Left renal pelvis (tissue), 4 donors: ENCODE results near the gene HIGD1C. TPM values are rescaled to one million over a fixed set of nuclear protein-coding genes. Genes with fewer than 3 reads are reported as not detected.
"Not testable (repeated sequence)": the region's sequence is repeated elsewhere in the genome, so short reads cannot be mapped to it uniquely, and the experiment has no call there.

Source experiments
- DNase-seq, 4 donors: peaks; one replicate each; pipeline ENCODE4 v3.0.0-alpha.2; 2013; ENCODE audit warnings: low read depth in 4 of 4, low spot score in 3 of 4
- polyA plus RNA-seq, 4 donors: library from polyadenylated mRNA; unstranded; fragments of 120-200 nt; gene quantifications; one replicate each; pipeline ENCODE4 v1.2.1, GENCODE V29; 2013; ENCODE audit not compliant: insufficient read length in 4 of 4

HIGD1C gene
- polyA plus RNA-seq, 4 donors, result not detected

DNA sequence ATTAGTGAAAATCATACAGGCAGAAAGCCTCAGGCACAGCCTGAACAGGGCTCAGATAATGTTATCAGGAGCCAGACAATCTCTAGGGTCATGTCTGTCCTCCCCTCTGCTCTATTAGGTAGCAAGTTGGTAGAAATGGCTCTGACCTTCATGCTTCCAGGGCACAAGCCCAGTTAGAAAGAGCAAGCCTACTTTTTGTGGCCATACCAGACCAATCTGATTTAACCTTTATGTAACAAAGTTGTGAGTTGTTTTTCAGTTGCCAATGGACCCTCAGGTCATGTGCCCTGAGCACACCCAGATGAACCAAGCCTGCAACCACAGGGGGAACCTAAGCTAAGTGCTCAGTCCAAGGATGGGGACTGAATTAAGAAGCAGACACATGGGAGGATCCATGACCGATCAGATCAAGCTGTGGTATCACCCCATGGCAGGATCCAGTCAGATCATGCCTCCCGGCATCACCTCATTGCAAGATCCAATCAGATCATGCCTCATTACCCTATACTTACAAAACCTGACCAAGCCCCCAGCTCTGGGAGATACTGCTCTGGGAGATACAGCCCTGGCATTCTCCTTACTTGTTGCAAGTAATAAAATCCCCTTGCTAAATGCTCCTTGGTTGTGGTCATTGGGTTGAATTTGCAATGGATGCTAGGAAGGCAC, 18.8 kb upstream of the HIGD1C start:
- no peak for DNase-seq

DNA sequence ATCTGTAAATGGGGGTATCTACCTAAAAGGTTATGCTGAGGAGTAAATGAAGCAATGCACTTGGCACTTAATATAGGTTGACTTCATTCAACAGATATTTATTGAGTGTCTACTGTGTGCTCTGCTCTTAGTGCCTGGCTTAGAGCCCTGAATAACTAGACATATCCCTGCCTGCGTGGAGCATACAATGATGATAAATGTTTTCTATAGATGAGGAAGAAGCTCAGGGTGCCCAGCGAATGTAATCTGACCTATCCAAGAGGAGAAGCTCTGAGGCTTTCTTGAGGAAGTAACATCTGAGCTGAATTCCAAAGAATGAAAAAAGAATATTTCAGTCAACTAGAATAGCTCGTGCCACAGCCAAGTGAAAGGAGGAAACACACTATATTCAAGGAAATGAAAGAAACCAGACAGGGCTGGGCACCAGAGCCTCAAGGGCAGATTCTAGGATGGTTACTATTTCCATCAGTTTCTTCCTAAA, 17.9 kb upstream of the HIGD1C start:
- no peak for DNase-seq

DNA sequence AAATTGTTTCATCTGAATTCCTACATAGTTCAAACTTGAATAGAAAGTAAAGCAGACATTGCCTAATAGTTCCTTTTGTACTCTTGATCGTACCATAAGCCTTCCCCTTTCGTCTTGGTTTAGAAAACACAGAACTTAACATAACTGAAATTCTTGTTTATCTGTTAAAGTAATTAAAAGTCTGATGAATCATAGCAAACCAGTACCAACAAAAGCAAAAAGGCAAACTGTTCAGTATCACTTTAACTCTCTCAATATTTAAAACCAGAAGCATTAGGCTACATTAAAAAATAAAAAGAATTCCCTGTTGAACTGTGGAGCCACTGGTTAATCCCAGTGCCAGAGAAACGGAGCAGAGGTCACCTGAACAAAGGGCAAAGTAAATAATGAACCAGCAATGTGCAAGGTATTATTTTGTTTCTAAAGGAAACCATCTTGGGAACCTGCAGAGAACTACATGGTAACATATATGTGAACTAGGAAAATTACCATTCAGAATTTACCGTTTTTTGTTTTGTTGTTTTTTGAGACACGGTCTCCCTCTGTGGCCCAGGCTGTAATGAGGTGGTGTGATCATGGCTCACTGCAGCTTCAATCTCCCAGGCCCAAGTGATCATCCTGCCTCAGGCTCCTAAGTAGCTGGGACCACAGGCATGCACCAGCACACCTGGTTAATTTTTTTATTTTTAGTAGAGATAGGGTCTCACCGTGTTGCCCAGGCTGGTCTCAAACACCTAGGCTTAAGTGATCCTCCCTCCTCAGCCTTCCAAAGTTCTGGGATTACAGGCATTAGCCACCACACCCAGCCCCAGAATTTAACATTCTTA, 17.1 kb upstream of the HIGD1C start:
- DNase-seq, result no peak

DNA sequence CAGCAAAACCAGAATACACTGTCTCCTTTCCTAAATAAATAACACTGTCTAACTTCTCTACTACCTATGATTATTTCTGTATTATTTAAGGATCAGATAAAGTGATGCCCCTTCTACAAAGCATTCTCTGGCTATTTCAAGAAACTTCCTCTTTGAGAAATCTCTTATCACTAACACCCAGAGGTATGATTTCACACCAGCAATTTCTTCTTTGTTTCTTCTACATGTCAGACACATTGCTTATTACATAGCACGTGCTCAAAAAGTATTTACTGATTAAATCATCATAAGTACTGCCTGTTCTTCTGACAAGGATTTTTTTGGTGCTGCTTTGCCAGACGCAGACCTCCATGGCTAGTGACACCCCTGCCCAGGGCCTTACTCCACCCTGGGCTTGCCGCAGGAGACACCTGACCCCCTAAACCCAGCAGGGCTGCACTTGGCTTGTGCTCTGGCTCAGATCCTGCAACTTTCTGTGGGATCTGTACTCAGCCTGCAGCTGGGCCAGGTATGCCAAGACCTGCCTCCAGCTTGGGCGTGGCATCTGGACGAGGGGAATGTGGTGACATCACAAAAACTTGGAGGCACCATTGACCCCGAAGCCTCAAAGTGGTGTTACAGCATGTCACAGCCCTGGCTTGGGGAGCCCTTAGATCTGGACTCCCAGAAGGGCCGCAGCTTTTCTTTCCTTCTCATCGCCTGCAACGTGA, 15.4 kb upstream of the HIGD1C start:
- DNase-seq, result no peak

DNA sequence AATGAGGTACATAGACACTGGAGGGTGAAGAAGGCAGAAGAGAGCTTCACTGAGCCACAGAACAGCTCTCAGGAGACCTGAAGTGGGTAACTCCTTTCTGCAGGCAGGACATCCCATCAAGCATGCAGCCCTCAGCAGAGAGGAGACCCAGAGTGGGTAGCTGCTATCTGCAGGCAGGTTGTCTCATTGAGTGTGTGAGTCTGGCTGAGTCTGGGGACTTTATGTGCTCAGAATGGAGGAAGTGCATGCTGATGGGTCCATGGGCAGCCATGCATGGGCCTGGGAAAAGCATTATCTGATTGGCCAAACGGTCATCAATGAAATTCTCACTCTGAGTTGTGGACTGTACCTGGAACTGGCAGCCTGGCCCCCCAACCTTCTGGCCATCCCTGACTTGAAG, 14.7 kb upstream of the HIGD1C start:
- DNase-seq, result no peak

DNA sequence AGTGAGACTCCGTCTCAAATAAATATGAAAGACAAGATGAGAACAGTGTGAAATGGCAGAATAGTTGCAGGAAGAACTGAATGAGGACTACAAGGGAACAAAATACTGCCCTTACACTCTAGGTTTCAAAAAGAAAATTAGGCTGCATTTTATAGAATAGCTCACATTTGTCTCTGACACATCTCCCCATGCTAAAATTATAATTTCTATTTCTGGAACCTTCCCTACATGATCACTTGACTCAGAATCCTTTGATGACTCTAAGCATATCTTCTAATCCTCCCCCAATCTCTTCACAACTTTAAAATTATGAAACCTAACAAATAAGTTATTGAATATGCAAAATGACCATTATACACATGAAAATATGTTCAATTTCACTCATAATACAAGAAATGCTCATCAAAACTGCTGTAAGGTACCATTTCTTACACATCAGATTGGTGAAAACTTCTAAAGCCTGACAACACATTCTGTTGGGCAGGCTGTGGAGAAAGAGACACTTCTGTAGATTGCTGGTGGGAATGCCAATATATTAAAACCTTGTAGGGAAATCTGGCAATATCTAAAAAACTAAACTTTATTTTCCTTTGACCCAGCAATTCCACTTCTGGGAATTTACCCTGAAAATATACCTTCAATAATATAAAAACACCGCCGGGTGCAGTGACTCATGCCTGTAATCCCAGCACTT, 4.3 kb upstream of the HIGD1C start:
- DNase-seq, result no peak

DNA sequence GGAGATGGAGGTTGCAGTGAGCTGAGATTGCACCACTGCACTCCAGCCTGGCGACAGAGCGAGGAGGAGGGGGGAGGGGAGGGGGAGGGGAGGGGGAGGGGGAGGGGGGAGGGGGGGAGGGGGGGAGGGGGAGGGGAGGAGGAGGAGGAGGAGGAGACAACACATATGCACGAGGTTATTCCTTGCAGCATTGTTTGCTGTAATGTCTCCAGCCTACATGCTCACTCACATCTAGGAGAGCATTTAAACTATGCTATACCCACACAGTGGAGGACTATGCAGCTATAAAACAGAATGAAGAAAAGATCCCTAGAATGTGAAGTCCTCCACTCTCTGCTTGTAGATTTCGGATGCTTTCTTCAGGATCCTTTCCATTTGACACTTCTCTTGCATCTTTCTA, 3.5 kb upstream of the HIGD1C start:
- no peak for DNase-seq

DNA sequence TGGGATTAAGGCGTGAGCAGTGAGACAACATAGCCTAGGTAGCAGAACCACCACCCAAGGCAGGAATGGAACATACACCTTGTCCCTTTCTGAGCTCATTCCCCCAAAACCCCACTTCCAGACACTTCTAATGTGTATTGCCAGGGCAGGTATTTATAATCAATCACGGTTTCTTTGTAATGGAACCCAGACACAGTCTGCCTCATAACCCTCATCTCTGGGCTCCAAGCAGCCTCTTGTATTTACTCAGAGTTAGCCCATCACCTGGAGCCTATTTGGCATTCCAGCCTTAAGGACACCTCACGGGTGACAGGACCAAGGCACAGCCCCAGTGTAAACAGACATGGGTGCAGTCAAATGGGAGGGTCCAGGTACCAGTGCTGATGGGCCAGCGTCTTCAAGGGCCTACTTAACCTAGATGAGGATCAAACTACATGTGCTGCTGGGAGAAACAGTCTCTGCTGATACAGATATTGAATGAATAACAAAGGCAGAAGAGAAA, 2.5 kb upstream of the HIGD1C start:
- DNase-seq, result no peak

DNA sequence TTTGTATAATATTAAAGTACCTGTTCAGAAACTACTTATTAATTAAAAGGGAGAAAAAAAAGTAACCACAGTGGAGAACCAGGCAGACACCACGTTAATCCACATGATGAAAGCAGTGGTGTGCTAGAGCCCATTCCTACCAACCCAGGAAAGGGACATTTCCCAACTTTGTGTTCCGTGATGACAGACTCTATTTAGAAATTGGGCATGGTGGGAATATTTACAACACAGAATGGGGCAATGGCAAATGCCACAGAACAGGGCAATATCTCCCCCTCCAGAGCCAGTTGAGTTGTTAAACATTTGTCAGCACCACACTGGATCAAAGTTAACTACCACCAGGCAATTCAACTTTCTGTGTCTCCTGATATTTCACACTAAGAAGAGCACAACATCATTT, 1.2 kb upstream of the HIGD1C start:
- no peak for DNase-seq

DNA sequence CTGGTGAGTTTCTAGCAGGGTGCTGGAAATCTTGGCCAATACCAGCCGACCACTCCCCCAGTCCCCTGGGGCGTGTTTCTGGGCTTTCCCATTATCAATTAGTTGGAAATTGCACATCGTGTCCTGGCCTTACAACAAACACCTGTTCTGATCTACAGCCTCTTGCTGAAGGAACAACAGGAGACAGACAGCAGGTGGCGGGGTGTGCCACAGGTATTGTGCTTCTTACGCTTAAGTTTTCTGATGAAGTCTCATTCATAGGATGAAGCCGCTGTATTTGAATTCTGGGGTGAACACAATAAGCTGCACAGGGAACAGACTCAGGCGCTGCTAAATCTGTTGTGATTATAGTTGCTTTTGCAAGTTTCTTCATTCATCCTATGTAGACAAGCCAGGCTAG, 703 bp downstream of the HIGD1C start:
- no peak for DNase-seq

DNA sequence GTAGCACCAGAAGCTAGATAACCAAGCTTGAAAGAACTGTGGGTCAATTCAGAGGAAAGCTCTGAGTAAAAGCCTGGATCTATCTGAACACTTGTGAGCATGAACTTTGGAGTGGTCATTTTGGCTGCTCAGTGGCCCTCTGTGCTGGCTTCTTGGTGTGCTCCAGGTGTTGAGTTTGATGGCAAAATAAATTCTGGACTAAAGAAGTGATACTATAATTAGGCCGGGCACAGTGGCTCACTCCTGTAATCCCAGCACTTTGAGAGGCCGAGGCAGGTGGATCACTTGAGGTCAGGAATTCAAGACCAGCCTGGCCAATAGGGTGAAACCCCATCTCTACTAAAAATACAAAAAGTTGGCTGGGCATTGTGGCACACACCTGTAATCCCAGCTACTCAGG, 2.4 kb downstream of the HIGD1C start:
- DNase-seq, result not testable (repeated sequence)

DNA sequence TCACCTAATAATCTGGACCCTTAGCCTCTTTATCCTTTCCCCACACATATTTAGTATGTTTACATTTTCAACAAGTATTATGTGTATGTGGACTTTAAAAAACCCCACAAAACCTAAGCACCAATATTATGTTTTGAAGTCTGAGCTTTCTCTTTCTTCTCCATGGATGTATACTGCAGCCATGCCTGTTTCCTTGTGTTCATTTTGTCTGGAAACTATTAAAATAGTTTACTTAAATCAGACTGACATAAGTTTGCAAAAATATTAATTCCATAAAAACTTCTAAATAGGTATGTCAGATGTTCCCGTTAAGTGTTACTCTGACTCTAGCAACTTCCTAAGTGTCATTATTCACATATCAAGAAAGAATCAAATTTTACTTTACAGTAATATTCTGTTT, 2.9 kb downstream of the HIGD1C start:
- DNase-seq, result no peak

DNA sequence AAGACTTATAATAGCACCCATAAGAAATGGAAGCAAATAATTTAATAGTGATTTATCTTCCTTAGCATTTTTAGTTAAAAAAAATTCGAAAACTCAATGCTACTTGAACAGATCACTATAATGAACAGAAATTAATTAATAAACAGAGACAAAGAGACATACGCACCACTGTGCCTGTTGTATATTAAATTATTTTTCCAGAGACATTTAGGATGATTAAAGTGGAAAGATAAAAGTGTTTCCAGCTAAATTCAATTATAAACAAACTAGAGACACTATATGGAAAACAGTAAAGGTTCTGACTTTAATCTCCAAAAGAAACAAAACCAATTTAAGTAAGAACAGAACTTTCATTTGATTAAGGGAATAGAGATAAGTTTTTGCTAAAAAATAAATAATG, 3.4 kb downstream of the HIGD1C start:
- no peak for DNase-seq

DNA sequence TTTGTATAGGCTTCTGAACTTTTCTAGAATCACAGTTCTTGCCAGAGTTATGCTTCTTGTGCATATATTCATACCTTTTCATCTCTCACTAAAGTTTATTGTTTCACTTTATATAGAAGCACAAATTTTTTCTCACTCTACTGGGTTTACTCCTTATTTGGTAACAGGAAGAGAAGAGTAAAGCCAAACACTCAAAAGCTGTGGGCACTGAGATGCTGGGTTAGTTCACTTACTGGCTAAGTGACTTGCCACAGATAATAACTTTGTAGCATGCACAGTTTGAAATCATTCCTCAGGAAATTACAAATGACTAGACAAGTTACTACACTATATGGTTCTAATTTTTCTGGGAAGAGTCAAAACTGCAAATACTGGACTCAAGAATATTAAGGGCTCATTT, 7.8 kb downstream of the HIGD1C start:
- DNase-seq, result no peak

DNA sequence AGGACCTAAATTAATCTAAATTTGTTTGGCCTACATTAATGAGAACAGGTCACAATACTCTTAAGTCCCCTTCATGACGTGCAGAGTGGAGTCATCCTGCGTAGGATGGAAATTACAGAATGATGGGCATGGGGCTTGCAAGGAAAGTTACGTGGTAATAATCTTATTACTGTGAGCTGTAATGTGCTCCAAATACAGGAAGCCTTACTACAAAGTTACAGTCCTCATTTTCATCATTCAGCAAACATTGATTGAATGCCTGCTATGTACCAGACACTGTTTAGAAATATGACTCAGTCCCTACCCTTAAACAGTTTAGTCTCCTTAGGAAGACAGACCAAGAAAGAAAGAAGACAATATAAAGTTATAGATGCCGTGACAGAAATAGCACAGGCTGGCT, 9.4 kb downstream of the HIGD1C start:
- DNase-seq, result no peak

DNA sequence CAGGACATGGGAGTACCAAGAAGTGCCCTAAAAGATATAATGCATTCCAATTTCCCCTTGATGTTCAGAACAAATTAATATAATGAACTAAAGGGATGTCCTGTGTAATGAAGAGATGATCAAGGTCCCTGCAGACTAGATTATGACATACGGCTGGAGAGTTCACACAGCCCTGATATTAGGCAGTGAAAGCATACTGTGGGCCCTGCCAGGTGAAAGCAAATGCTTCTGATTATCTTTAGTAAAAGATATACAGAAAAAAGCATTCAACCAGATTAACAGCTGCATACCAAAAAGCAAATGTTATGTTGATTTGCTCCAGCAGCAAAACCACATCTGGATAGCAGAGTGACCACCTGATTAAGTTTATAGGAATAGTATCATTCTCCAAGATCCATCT, 12.1 kb downstream of the HIGD1C start:
- DNase-seq, result no peak

DNA sequence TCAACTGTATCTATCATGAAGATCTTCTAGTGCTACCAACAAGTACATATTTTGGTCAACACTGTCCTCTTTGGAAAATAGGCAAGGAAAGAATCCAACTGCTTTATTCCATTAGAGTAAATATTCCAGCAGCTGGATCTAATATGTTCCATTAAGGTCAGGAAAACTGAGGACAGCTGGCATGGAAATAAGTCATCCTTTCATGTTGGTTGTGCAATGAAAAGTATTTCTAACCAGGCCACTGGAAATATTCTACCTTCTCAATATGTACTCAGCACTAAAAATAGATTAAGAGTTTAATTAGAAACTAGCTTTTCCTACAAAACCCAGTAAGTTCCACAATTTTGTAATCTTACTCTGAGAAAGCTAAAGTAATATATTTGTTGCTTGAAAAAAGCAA, 19.6 kb downstream of the HIGD1C start:
- no peak for DNase-seq

DNA sequence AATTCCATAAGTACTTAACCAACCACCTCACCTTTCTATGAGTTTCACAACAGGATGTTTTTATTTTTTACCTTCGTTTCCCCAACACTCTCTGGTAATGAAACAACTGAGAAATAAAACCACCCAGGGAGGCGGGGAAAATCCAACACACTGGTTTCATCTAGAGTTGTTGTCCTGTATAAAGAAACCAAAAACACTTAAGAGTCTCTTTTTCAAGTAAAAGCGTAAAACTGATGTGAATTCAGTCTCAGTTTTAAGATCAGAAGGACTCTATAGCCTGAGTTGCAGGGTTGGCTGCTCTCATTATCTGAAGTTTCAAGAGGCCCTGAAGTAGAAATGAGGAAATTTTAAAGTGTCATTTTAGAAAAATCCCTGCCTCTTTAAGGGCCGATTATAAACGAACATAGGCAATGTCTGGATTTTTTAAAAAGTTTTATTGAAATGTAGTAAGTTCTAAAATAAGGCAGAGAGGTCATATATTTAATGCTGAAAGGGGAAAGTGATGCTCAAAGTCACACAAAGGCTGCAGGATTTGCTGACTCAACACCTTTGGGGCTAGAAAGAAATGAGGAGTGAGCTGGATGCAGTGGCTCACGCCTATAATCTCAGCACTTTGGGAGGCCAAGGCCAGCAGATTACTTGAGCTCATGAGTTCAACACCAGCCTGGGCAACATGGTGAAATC, 27.2 kb downstream of the HIGD1C start:
- DNase-seq, result no peak

DNA sequence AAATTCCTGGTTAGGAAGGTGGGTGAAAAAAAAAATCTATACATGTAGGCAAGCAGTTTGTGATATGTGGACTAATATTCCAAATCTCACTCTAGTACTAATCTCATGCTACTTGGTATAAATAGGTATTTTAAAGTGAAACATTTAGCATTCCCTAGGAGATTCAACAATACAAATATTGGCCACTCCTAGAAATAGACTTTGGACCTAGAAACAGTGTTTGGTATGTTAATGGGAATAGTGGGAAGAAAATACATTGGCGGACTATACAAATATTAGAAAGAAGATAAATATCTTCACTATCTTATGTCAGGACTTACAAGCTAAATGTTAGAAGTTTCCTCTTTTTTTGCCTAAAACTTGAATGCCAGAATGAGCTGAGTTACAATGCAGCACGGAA, 28.2 kb downstream of the HIGD1C start:
- DNase-seq, result no peak
